ENCODE results near the gene CFDP1.

The CFDP1 gene

GRCh38 chr16:75265911-75266701, 167.2 kb downstream of the CFDP1 start (continued):
- TF ChIP-seq OSR2 (tag by site-specific recombination; IDR thresholded peaks at IDR 0.05), result no peak
- TF ChIP-seq ZBTB6 (tag by site-specific recombination; IDR thresholded peaks at IDR 0.05), result no peak
- no peak for TF ChIP-seq ZNF645 (tag by site-specific recombination; IDR thresholded peaks at IDR 0.05)
- TF ChIP-seq PRDM6 (tag by site-specific recombination; IDR thresholded peaks at IDR 0.05), result no peak
- TF ChIP-seq ZBTB21 (tag by site-specific recombination; IDR thresholded peaks at IDR 0.05), result no peak
- TF ChIP-seq KLF9 (tag by site-specific recombination; IDR thresholded peaks at IDR 0.05; ENCODE audit: low read depth), result peak; percentile 54
- TF ChIP-seq ZNF211 (tag by site-specific recombination; IDR thresholded peaks at IDR 0.05; ENCODE audit: low read depth), result no peak
- no peak for TF ChIP-seq ZNF138 (tag by site-specific recombination; IDR thresholded peaks at IDR 0.05; ENCODE audit: borderline replicate concordance)
- no peak for TF ChIP-seq ZNF37A (tag by site-specific recombination; IDR thresholded peaks at IDR 0.05)
- TF ChIP-seq ZNF514 (tag by site-specific recombination; IDR thresholded peaks at IDR 0.05), result no peak
- no peak for TF ChIP-seq TCF7L2 (IDR thresholded peaks at IDR 0.05; ENCODE audit: borderline replicate concordance, low read depth, low read length)
- peak; percentile 56; the same call in 1 of the 2 replicates for TF ChIP-seq KLF16 (tag by site-specific recombination; IDR thresholded peaks at IDR 0.05)
- peak; percentile 77 for TF ChIP-seq ZNF561 (tag by site-specific recombination; IDR thresholded peaks at IDR 0.05; ENCODE audit: borderline replicate concordance)
- TF ChIP-seq ZNF701 (tag by site-specific recombination; IDR thresholded peaks at IDR 0.05), result no peak
- 0 out of 2 replicates have a peak, but pooled peaks have one; percentile 13 for TF ChIP-seq ZNF398 (tag by site-specific recombination; IDR thresholded peaks at IDR 0.05)
- TF ChIP-seq ZNF324 (tag by site-specific recombination; IDR thresholded peaks at IDR 0.05), result 0 out of 2 replicates have a peak, but pooled peaks have one; percentile 27
- TF ChIP-seq ELK4 (IDR thresholded peaks at IDR 0.05; ENCODE audit: borderline replicate concordance, low read depth, low read length), result no peak
- no peak for TF ChIP-seq ZNF214 (tag by site-specific recombination; IDR thresholded peaks at IDR 0.05; ENCODE audit: borderline replicate concordance)
- no peak for TF ChIP-seq ZNF292 (tag by site-specific recombination; IDR thresholded peaks at IDR 0.05; ENCODE audit: borderline replicate concordance, low read depth)
- peak; percentile 54 for TF ChIP-seq ZNF692 (tag by site-specific recombination; IDR thresholded peaks at IDR 0.05)
- no peak for TF ChIP-seq YY1 (tag by site-specific recombination; IDR thresholded peaks at IDR 0.05)
- TF ChIP-seq ZNF658 (tag by site-specific recombination; IDR thresholded peaks at IDR 0.05), result no peak
- no peak for TF ChIP-seq ZNF626 (tag by site-specific recombination; IDR thresholded peaks at IDR 0.05)
- TF ChIP-seq ZNF488 (tag by site-specific recombination; IDR thresholded peaks at IDR 0.05), result no peak
- TF ChIP-seq PATZ1 (tag by site-specific recombination; IDR thresholded peaks at IDR 0.05), result peak; percentile 71
- TF ChIP-seq ZNF548 (tag by site-specific recombination; IDR thresholded peaks at IDR 0.05), result no peak
